ENCODE measurements around the gene TMED8. TPM values are rescaled to one million over a fixed set of nuclear protein-coding genes. Genes with fewer than 3 reads are reported as not detected.
A peak's percentile ranks its signal among the peaks of the same experiment; 100 is the strongest.
"Not testable (repeated sequence)": the region's sequence is repeated elsewhere in the genome, so short reads cannot be mapped to it uniquely, and the experiment has no call there.

Gene TMED8
- polyA plus RNA-seq, 1 donor = 14.7 TPM

- H3K9me3 ChIP-seq (ENCODE audit: control insufficient read depth, low read depth, low read length) = no peaks in the 10 kb centered on the region
- peaks cover 5% of the 10 kb centered on the region for H3K4me1 ChIP-seq (ENCODE audit: control insufficient read depth, insufficient read depth, low read length)
- no peaks in the 10 kb centered on the region for H3K36me3 ChIP-seq (ENCODE audit: control insufficient read depth, insufficient read depth, low read length)
- no peak for DNase-seq
- no peak overlapping the region for H3K4me3 ChIP-seq (ENCODE audit: low read length)
- no CpG with 5 or more reads among the region's 11 CpGs for WGBS (ENCODE audit: insufficient coverage, low lambda C conversion rate)
- no peak overlapping the region for H3K27ac ChIP-seq (ENCODE audit: low read length)
- H3K27me3 ChIP-seq (ENCODE audit: control insufficient read depth, insufficient read depth, low read length) = no peaks in the 10 kb centered on the region
Measured at GRCh38 chr14:77324816-77325745, 51.8 kb downstream of the TMED8 start.

- Histone ChIP-seq H3K9me3 (ENCODE audit: control insufficient read depth, low read depth, low read length) (no peaks in the 10 kb centered on the region), H3K4me1 (ENCODE audit: control insufficient read depth, insufficient read depth, low read length) (peaks cover 5% of the 10 kb centered on the region), H3K27ac (ENCODE audit: low read length) (no peak overlapping the region), H3K27me3 (ENCODE audit: control insufficient read depth, insufficient read depth, low read length) (no peaks in the 10 kb centered on the region), H3K4me3 (ENCODE audit: low read length) (no peak overlapping the region), H3K36me3 (ENCODE audit: control insufficient read depth, insufficient read depth, low read length) (no peaks in the 10 kb centered on the region)
- no CpG with 5 or more reads among the region's 3 CpGs for WGBS (ENCODE audit: insufficient coverage, low lambda C conversion rate)
- no peak for DNase-seq
Measured at GRCh38 chr14:77324289-77324688, 52.6 kb downstream of the TMED8 start.

GRCh38 chr14:77323571-77323970 lies 53.3 kb downstream of the TMED8 start:
- Histone ChIP-seq H3K27ac (ENCODE audit: low read length) (no peak overlapping the region), H3K27me3 (ENCODE audit: control insufficient read depth, insufficient read depth, low read length) (no peaks in the 10 kb centered on the region), H3K9me3 (ENCODE audit: control insufficient read depth, low read depth, low read length) (no peaks in the 10 kb centered on the region), H3K4me1 (ENCODE audit: control insufficient read depth, insufficient read depth, low read length) (peaks cover 5% of the 10 kb centered on the region), H3K36me3 (ENCODE audit: control insufficient read depth, insufficient read depth, low read length) (no peaks in the 10 kb centered on the region), H3K4me3 (ENCODE audit: low read length) (no peak overlapping the region)
- WGBS (ENCODE audit: insufficient coverage, low lambda C conversion rate) = no CpG with 5 or more reads among the region's 4 CpGs
- no peak for DNase-seq

GRCh38 chr14:77322951-77323350 lies 53.9 kb downstream of the TMED8 start:
- H3K27ac ChIP-seq (ENCODE audit: low read length) = no peak overlapping the region
- no peaks in the 10 kb centered on the region for H3K27me3 ChIP-seq (ENCODE audit: control insufficient read depth, insufficient read depth, low read length)
- no CpG with 5 or more reads among the region's 5 CpGs for WGBS (ENCODE audit: insufficient coverage, low lambda C conversion rate)
- no peaks in the 10 kb centered on the region for H3K36me3 ChIP-seq (ENCODE audit: control insufficient read depth, insufficient read depth, low read length)
- H3K4me1 ChIP-seq (ENCODE audit: control insufficient read depth, insufficient read depth, low read length) = peaks cover 6% of the 10 kb centered on the region
- no peaks in the 10 kb centered on the region for H3K9me3 ChIP-seq (ENCODE audit: control insufficient read depth, low read depth, low read length)
- no peak overlapping the region for H3K4me3 ChIP-seq (ENCODE audit: low read length)
- DNase-seq = no peak

GRCh38 chr14:77322250-77322902 lies 54.5 kb downstream of the TMED8 start:
- Histone ChIP-seq H3K27ac (ENCODE audit: low read length) (no peak overlapping the region), H3K36me3 (ENCODE audit: control insufficient read depth, insufficient read depth, low read length) (no peaks in the 10 kb centered on the region), H3K4me3 (ENCODE audit: low read length) (peak overlapping the region; percentile 93), H3K27me3 (ENCODE audit: control insufficient read depth, insufficient read depth, low read length) (no peaks in the 10 kb centered on the region), H3K9me3 (ENCODE audit: control insufficient read depth, low read depth, low read length) (no peaks in the 10 kb centered on the region), H3K4me1 (ENCODE audit: control insufficient read depth, insufficient read depth, low read length) (peaks cover 12% of the 10 kb centered on the region)
- WGBS (ENCODE audit: insufficient coverage, low lambda C conversion rate) = no CpG with 5 or more reads among the region's 5 CpGs
- no peak for DNase-seq

- peak within 1 kb of the TSS; percentile 100 for H3K27ac ChIP-seq (ENCODE audit: low read length)
- peaks cover 30% of the 10 kb centered on the region for H3K4me1 ChIP-seq (ENCODE audit: control insufficient read depth, insufficient read depth, low read length)
- no CpG with 5 or more reads among the region's 69 CpGs for WGBS (ENCODE audit: insufficient coverage, low lambda C conversion rate)
- DNase-seq = peak; percentile 93
- H3K9me3 ChIP-seq (ENCODE audit: control insufficient read depth, low read depth, low read length) = no peaks in the 10 kb centered on the region
- H3K27me3 ChIP-seq (ENCODE audit: control insufficient read depth, insufficient read depth, low read length) = no peaks in the 10 kb centered on the region
- no peaks in the 10 kb centered on the region for H3K36me3 ChIP-seq (ENCODE audit: control insufficient read depth, insufficient read depth, low read length)
- peak within 1 kb of the TSS; percentile 93 for H3K4me3 ChIP-seq (ENCODE audit: low read length)
Measured at GRCh38 chr14:77320238-77320935, 56.5 kb downstream of the TMED8 start, which contains the start of gene POMT2. Gene POMT2, minus strand, starts transcription at chr14:77320883. Its CDS starts 202 bp downstream, at chr14:77320681.

- Histone ChIP-seq H3K4me1 (ENCODE audit: control insufficient read depth, insufficient read depth, low read length) (peaks cover 39% of the 10 kb centered on the region), H3K9me3 (ENCODE audit: control insufficient read depth, low read depth, low read length) (no peaks in the 10 kb centered on the region), H3K27ac (ENCODE audit: low read length) (no peak overlapping the region), H3K36me3 (ENCODE audit: control insufficient read depth, insufficient read depth, low read length) (no peaks in the 10 kb centered on the region), H3K4me3 (ENCODE audit: low read length) (no peak overlapping the region), H3K27me3 (ENCODE audit: control insufficient read depth, insufficient read depth, low read length) (no peaks in the 10 kb centered on the region)
- peak in 1 of 2 donors; percentile 6 for DNase-seq
- no CpG with 5 or more reads among the region's 5 CpGs for whole genome bisulfite sequencing (ENCODE audit: insufficient coverage, low lambda C conversion rate)
Measured at GRCh38 chr14:77319422-77319821, 57.5 kb downstream of the TMED8 start.

GRCh38 chr14:77318756-77319155 lies 58.1 kb downstream of the TMED8 start:
- H3K4me3 ChIP-seq (ENCODE audit: low read length); H3K27ac ChIP-seq (ENCODE audit: low read length); DNase-seq; H3K27me3 ChIP-seq (ENCODE audit: control insufficient read depth, insufficient read depth, low read length); H3K36me3 ChIP-seq (ENCODE audit: control insufficient read depth, insufficient read depth, low read length); H3K9me3 ChIP-seq (ENCODE audit: control insufficient read depth, low read depth, low read length): not testable (repeated sequence)
- peaks cover 46% of the 10 kb centered on the region for H3K4me1 ChIP-seq (ENCODE audit: control insufficient read depth, insufficient read depth, low read length)
- no CpG with 5 or more reads among the region's 11 CpGs for WGBS (ENCODE audit: insufficient coverage, low lambda C conversion rate)

GRCh38 chr14:77318006-77318553 lies 58.8 kb downstream of the TMED8 start:
- H3K9me3 ChIP-seq (ENCODE audit: control insufficient read depth, low read depth, low read length) = no peaks in the 10 kb centered on the region
- peaks cover 53% of the 10 kb centered on the region for H3K4me1 ChIP-seq (ENCODE audit: control insufficient read depth, insufficient read depth, low read length)
- no peak overlapping the region for H3K4me3 ChIP-seq (ENCODE audit: low read length)
- DNase-seq = no peak
- no peaks in the 10 kb centered on the region for H3K36me3 ChIP-seq (ENCODE audit: control insufficient read depth, insufficient read depth, low read length)
- peak overlapping the region; percentile 87 for H3K27ac ChIP-seq (ENCODE audit: low read length)
- no peaks in the 10 kb centered on the region for H3K27me3 ChIP-seq (ENCODE audit: control insufficient read depth, insufficient read depth, low read length)
- no CpG with 5 or more reads among the region's 5 CpGs for WGBS (ENCODE audit: insufficient coverage, low lambda C conversion rate)

- H3K9me3 ChIP-seq (ENCODE audit: control insufficient read depth, low read depth, low read length) = no peaks in the 10 kb centered on the region
- H3K4me1 ChIP-seq (ENCODE audit: control insufficient read depth, insufficient read depth, low read length) = peaks cover 50% of the 10 kb centered on the region
- H3K27ac ChIP-seq (ENCODE audit: low read length) = peak overlapping the region; percentile 87
- no peaks in the 10 kb centered on the region for H3K36me3 ChIP-seq (ENCODE audit: control insufficient read depth, insufficient read depth, low read length)
- no peak overlapping the region for H3K4me3 ChIP-seq (ENCODE audit: low read length)
- no peaks in the 10 kb centered on the region for H3K27me3 ChIP-seq (ENCODE audit: control insufficient read depth, insufficient read depth, low read length)
- peak; percentile 68 to 86 for DNase-seq
- 80% methylated on average over 1 of the region's 5 CpGs for WGBS (ENCODE audit: insufficient coverage, low lambda C conversion rate)
Measured at GRCh38 chr14:77316872-77317301, 60.0 kb downstream of the TMED8 start.

Data from large intestine (tissue), 3 donors.